CD4-positive, alpha-beta T cell treated with Interleukin-15 for 4 hours (primary cell): ENCODE data around the gene PCBD2.
"Not testable (repeated sequence)": the region's sequence is repeated elsewhere in the genome, so short reads cannot be mapped to it uniquely, and the experiment has no call there.

Experiments used
- DNase-seq: peaks from one replicate; pipeline ENCODE4 v3.0.0-alpha.2; 2020; ENCODE audit warnings: low spot score

Gene PCBD2

DNA sequence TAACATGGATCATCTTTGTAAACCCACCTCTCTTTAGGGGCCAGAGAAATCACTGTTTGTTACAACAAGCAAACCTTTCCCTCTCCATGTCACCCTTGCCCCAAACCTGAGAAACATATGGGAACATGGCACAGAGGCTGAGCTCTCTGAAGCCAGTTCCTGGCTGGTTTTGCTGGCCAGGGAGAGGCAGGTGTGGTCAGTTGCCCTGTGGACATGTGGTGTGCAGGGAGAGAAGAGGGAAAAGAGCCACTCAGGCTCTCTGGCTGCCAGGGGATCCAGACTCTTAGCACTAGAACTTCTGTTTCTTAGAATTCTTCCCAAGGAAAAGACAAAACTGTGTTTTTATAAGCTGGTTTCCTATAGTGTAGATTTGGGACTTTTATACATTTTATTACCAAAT, 58.2 kb downstream of the PCBD2 start:
- DNase-seq: no peak

DNA sequence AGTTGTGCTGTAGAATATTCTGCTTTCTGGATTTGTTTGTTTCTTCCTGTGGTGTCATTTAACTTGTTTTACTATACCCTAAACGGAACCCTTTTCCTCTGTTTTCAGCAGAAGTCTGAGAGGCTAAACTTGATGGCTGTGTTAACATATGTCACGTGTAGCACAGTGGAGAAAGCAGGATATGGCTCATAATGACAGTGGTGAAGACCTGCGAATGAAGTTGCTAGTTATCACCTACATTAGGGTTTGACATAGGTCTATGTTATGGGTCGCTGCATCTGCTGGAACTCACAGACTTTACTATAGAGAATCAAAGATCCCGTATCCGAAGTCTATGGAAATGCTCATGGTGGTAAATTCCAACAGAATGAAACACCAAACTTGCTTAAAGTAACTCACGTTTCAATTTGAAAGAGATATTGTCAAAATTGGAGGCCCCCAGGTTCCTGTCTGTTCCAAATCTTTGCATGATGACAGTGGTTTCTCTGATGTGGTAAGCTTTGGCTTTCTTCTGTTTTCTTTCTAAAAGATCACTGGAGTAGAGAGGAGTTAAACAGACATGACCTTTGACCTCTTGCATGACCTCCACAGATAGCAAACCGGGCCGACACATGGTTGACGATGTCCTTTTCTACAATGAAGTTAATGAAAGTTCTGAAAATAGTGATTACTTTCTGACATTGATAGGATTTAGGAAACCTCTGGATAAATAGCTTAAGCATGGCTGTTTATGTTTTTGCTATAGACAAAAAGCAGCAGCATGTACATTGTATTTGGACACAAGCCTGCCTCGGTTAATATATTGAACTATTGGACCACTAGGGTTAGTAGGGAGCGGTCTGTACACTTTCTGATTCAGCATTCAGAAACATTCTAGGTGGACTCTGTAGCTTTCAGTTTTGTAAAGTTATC, 59.7 kb downstream of the PCBD2 start:
- DNase-seq: no peak

- no peak for DNase-seq
These were observed 60.4 kb downstream of the PCBD2 start for GRCh38 chr5:134965271-134965825.

DNA sequence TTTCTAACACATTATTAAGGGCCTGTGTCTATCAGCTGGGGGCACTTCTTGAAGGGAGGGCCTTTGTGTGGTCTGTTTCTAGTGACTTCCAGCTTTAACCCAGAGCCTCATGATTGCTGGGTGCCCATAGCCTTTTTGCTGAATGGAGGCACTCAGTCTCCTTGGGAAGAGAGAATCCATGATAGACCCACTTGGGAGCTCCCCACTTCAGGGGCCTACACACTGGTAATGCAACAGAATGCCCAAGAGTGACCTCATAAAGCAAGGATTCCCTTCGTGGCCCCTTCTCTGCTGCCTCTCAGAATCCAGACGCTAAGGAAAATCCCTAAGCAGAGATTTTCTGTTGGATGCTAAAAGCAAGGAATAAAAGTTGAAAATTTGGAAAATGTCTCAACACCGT, 62.7 kb downstream of the PCBD2 start, which contains the start of gene CATSPER3:
CATSPER3 (plus strand) TSS at position 301 of the 400 bp plus-strand sequence; CDS start at position 386, 85 bp downstream.
- no peak for DNase-seq

DNA sequence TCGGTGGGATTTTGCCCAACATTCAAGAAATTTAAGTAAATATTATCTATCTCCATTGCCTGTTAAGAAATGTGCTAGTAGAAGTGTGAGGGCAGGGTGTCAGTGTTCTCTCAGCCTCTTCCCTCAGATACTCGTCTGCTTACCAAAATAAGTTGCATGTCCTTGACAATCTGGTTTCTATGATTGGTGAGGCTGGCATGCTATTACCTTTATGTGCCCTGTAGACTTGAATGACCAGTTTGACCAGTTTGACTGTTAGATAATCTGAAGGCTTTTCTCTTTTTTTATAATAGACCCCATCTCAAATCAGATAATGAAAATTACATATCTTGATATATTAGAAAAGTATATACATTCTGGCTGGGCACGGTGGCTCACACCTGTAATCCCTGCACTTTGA, 63.1 kb downstream of the PCBD2 start:
- DNase-seq: no peak

DNA sequence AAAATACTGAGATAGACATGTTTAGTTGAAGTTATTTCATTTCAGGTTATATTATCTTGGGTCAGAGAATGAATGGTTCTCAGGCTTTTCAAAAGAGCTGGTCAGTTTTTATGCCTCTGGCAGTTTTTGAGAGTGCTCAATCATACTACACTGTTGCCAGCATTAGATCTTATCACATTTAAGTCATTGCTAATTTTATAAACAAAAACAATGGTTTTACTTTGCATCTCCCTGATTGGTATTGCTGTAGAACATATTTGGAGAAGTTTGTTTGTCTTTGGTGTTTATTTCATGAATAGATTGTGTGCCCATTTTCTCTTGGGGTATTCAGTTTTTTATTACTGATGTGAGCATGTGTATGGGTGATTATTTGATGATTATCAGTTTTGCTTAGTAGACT, 64.2 kb downstream of the PCBD2 start:
- no peak for DNase-seq

DNA sequence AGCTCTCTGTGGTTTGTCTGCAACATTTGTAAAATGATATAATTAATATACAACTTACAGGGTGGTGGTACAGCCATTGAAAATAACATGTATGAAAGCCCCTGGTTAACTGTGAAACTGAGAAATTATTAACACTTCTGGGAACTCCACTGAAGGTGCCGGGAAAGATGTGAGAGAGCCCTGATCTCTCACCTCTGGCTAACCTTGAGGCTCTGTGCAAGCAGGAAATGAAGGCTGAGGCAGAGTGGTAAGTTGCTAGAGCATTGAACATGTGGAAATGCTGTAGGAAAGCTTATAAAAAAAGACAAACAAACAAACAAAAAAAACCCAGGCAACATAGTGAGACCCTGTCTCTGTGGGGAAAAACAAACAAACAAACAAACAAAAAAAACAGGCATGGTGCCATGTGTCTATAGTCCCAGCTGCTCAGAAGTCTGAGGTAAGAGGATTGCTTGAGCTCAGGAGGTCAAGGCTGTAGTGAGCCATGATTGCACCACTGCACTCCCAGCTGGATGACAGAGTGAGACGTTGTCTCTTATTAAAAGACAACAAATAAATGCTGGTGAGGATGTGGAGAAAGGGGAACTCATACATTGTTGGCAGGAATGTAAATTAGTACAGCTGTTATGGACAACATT, 70.3 kb downstream of the PCBD2 start:
- DNase-seq: no peak

DNA sequence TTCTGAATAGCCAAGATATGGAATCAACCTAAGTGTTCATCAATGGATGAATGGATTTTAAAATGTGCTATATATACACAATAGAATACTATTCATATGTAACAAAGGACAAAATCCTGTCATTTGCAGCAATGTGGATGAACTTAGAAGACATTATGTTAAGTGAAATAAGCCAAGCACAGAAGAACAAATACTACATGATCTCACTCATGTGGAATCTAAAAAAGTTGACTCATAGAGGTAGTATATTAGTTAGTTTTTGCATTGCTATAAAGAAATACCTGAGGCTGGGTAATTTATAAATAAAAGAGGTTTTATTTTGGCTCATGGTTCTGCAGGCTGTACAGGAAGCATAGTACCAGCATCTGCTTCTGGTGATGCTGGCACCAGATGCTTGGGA, 70.9 kb downstream of the PCBD2 start:
- DNase-seq: no peak

GRCh38 chr5:134976841-134977240, 71.9 kb downstream of the PCBD2 start:
- DNase-seq: no peak

DNA sequence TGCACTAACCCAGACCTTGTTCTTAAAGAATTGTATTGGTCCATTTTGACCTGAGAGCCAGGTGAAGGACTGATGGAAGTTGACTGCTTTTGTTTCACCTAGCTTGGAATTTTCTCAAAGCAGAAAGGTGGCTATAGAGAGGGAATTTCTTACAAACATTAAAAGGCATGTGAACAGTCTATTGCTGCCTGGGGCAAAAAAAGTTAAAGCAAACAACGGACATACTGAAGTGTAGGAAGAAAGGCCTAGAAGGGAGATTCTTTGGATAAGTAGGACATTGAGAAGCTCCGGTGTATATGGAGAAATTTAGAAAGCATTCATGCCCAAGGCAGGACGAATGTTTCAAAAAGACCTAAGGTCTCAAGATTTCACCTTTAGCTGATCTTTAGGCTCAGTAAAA, 74.5 kb downstream of the PCBD2 start:
- no peak for DNase-seq

DNA sequence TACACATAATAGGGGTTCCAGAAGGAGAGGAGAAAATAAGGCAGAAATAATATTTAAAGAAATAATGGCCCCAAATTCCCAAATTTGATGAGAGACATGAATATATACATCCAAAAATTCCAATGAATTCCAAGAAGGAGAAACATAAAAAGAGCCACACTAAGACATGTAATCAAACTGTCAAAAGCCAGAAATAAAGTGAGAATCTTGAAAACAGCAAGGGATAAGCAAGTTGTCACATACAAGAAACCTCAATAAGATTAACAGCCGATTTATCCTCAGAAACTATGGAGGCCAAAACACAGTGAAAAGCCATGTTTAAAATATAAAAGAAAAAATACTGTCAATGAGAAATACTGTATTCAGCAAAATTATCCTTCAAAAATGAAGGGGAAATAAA, 77.3 kb downstream of the PCBD2 start:
- no peak for DNase-seq

DNA sequence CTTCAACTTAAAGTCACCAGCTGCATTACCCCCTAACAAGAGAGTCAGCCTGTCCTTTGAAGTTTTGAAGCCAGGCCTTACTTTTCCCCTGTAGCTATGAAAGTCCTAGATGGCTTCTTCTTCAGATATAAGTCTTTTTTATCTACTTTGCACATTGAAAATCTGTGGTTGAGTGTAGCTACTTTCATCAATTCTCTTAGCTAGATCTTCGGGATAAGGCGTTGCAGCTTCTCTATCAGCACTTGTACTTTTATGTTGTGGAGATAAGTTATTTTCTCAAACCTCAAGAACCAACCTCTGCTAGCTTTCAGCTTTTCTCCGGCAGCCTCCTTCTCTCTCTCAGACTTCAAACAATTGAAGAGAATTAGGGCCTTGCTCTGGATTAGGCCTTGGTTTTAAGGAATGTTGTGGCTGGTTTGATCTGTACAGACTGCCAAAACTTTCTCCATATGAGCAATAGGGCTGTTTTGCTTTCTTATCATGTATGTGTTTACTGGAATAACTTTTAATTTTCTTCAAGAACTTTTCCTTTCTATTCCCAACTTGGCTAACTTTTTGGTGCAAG, 84.4 kb downstream of the PCBD2 start:
- DNase-seq: no peak

DNA sequence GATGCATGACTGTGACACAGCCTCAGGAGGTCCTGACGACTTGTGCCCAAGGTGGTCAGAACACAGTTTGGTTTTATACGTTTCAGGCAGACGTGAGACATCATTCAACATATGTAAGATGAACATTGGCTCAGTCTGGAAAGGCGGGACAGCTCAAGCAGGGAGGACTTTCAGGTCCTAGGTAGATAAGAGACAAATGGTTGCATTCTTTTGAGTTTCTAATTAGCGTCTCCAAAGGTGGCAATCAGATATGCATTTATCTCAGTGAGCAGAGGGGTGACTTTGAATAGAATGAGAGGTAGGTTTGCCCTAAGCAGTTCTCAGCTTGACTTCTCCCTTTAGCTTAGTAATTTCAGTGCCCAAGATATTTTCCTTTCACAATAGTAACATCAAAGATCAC, 85.3 kb downstream of the PCBD2 start:
- DNase-seq: not testable (repeated sequence)

DNA sequence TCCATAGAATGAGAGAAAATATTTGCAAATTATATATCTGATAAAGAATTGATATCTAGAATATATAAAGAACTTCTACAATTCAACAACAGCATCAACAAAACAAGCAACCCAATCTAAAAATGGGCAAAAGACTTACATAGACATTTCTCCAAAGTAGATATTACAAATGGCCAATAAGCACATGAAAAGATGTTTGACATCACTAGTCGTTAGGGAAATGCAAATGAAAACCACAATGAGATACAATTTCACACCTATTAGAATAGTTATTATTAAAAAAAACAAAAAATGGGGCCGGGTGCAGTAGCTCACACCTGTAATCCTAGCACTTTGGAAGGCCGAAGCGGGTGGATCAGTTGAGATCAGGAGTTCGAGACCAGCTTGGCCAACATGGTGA, 87.2 kb downstream of the PCBD2 start:
- no peak for DNase-seq

DNA sequence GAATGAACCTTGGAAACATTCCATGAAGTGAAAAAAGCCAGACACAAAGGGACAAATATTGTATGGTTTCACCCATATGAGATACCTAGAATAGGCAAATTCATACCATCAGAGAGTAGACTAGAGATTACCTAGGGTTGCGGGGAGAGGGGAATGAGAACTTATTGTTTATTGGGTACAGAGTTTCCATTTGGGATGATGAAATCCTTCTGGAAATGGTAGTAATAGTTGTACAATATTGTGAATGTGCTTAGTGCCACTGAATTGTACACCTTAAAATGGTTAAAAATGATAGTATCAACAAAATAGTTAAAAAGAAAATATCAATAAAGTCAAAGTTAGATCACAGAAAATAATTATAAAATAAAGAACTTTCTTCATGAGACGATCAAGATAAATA, 88.2 kb downstream of the PCBD2 start:
- no peak for DNase-seq

DNA sequence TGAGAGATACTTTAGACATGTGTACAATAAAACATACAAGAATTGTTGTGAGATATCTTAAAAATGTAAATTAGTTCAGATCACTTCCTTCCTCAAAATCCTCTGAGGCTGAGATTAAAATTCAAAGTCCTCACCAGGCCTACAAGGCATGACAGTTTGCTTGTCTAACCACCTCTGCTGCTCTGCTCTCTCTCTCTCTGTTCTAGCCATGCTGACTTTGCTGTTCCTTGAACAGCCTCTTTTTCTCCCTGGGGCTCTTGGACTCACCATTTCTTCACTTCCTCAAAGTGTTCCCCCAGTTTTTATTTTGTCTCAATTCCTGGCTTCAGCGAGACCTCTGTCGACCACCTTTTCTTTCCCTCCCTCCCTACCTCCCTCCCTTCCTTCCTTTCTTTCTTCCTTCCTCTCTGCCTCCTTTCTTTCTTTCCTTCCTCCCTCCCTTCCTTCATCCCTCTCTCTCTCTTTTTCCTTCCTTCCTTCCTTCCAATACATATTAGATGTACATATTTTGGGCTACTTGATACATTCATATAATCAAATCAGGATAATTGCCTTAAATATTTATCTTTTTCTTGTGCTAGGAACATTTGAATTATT, 89.7 kb downstream of the PCBD2 start:
- DNase-seq: no peak

GRCh38 chr5:134995850-134996402, 91.0 kb downstream of the PCBD2 start:
- DNase-seq: no peak

DNA sequence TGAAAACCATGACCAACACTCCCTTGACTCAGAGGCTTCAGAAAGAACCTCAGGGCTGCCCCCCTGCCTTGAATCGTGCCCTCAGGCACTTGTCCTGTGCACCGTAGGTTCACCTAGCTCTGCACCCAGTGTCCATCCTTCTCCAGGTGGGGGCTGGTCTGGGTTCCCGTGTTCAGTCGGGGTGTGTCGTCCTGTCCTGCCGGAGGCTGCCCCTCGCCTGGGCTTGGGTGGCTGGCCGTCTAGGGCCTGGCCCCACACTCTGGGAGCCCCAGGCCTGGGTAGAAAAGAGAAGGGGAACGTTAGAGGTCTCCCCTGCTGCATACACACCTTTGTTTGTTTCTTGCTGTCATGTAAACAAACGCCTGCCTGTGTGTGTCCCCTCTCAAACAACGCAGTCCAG, 92.1 kb downstream of the PCBD2 start:
- no peak for DNase-seq

GRCh38 chr5:134998068-134998467, 93.1 kb downstream of the PCBD2 start:
- DNase-seq: not testable (repeated sequence)

DNA sequence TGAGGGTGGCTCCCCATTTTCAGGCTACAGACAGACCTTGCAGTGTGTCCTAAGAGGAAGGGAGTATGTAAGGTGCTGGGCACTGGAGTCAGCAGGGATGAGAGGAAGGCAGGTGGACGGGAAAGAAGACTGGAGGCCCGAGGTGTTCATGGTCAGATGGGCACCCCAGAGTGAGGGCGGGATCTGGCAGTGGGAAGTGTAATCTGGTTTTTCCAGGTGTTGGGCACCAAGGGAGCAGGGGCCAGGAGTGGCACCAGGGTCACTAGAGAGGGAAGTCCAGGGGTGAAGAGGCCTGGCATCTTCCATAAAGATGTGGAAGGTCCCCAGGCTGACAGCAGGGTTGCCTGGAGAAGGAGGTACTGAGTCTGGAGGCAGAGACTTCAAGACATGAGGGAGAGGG, 99.4 kb downstream of the PCBD2 start:
- no peak for DNase-seq

DNA sequence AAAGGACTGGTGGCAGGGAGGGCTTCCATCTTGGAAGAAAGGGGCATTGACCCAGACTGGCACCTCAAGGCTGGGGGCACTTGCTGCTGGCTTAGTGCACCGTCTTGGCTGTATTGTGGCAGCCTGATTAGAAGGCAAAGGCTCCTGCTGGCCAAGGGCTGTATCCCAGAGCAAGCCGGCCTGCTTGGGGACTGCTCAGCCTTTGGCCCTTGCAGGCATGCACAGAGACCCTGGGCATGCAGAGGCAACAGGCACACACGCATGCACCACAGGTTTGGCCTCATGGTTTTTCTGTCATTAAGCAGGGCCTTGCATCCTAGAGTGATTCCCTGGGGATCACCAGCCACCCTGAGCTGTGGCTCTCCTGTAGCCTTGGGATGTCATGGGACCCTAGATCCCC, 100.1 kb downstream of the PCBD2 start:
- DNase-seq: no peak

GRCh38 chr5:135007305-135007704, 102.4 kb downstream of the PCBD2 start:
- DNase-seq: no peak
